Measurements from ENCODE around the gene ACIN1.

ACIN1 gene

DNA sequence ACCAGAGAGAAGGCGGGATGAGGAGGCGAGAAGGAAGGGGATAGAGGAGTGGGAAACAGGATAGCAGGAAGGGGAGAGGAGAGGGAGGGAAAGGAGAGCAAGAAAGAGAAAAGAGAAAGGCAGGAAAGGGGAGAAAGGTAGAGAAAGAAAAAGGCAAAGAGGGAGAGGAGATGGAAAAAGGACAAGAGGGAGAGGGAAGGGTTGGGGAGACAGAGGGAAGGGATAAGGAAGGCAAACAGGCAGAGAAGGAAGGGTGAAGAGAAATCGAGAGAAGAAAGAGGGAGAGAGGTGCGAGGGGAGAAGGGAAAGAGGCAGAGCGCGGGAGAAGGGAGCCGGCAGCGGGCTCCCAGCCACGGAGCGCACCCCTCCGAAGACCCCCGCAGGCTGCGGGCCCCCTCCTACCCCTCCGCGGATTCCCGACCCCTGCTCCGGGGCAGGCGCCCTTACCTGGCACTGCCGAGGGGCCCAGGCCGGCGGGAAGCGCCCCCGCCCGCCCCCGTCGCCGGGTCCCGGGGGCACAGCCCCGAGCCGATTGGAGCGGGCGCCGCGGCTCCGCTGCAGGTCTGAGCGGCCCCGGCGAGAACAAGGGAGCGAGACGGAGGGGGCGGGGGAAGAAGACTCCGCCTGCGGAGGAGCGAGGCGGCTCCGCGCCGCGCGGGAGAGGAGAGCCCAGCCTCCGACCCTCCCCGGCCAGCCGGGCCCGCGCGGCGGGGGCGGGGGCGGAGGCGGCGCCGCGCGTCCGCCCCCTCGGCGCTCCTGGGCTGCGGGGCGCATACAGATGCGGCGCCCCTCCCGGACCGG, 37.8 kb downstream of the ACIN1 start, which contains the start of gene CDH24:
TSS of gene CDH24 (minus strand) at position 565 of the 801 bp plus-strand sequence. CDS start 1,787 bp downstream, outside the sequence.
- no peak for DNase-seq

DNA sequence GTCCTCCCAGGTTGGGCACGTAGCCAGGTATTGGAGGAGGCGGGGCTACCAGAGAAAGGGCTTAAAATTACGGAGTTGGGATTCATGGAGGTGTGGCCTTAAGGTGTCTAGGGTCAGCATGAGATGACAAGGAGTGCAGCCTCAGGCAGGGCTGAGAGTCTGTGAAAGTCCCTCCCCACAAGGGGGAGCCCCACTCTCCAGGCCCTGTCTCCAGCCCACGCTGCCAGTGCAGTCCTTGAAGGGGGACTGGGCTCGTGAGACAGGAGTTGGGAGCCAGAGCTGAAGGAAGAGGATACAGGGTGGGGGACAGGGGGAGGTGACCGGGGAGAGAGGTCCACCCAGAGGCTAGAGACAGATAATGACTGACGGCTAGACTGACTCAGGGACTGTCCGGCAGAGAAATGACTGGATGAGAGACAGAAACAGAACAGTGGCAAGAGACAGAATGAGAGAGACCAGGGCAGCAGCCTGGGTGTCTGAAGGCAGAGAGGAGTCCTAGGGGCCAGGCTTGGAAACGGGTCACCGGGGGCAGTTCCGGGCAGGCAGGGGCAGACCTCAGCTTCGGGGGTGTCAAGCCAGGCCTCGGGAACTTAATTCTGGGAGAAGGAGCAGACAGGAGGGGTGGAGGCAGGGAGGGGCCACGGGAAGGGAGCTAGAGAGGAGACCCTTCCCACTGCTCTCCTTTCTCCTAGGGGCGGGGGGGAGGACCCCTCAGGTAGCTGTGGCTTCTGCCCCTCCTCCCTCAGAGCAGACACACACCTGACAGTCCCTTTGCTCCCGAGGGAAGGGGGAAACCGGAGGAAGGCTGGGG, 38.6 kb downstream of the ACIN1 start:
- no peak for DNase-seq

DNA sequence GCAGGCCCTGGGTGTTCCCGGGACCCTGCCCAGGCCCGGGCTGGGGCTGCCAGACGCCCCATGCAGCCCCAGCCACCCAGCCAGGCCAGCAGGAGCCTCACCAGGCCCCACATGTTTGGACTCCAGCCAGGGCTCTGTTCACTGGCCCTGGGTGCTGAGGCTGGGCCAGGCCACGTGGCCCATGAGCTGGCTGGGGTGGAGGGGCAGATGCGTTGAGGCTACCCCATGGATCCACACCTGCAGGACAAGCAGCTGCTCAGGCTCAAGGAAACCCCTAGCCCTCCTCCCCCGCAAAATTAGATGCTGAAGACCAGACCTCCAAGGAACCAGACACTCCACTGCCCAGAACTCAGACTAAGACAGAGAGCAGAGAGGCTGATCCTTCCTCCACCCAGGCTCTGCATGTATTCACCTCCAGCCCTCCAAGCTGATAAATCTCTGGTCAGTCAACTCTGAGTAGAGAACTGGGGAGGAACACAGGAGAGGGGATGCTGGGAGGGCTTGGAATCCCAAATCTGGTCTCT, 39.3 kb downstream of the ACIN1 start:
- DNase-seq = no peak

DNA sequence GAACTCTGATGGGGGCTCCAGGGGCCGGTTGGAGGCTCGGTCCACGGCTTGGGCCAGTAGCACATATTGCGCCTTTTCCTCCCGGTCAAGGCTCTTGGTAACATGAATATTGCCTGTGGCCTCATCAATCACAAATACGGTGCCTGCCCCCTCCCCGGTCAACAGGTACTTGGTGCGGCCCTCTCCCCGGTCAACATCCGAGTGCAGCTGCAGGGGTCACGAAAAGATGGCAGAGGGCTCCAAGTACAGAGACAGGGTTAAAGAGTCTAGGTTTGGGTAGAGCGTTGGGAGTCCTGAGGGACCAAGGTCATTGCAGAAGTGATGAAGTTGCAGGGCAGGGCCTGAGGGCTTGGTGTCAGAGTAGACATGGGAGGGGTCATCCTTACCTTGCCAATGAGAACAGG, 39.8 kb downstream of the ACIN1 start:
- DNase-seq = no peak

DNA sequence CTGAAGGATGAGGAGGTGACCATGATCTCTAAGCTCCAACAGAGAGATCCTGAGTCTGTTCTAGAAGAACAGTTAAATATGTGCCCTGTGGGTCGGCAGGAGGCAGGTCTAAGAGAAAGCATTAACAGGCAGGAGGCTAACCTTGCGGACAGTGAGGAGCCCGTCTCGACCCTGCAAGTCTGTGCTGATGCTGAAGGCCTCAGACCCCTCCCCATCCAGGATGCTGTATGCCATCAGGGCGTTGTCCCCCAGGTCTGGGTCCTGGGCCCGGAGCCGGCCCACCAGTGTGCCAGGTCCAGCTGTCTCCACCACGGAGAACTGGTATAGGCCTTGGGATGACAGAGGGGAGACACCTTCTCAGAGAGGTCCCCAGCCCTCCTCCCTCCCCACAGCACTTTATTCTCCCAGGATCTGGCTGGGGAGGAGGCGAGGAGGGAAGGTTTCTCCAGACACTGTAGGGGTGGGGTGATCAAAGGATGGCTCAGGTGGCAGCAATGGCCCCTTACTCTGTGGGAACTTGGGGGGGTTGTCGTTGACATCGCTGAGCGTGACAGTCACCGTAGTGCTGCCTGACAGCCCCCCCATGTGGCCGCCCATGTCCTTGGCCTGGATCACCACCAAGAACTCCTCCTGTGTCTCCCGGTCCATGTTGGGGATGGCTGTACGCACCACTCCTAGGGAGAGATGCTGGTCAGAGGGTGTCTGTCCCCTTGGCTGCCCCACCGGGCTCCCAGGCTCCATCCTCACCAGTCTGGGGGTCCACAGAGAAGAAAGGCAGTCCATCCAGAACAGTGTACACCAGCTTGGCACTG, 40.7 kb downstream of the ACIN1 start:
- no peak for DNase-seq

DNA sequence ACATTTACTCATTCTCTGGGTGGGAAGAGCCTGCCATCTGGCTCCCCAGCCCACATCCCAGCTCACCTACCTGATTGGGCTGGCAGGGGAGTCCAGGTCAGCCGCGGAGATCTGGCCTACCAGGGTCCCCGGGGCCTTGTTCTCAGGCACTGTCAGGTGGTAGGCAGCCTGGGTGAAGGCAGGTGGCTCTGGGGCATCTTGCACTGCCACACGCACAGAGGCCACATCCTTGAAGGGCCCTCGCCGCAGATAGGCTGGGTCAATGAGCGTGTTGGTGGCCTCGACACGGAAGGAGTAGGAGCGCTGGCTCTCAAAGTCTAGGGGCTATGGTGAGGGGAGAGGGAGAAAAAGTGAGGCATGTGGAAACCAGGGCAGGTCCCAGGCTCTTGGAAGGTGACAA, 41.5 kb downstream of the ACIN1 start:
- DNase-seq = no peak

DNA sequence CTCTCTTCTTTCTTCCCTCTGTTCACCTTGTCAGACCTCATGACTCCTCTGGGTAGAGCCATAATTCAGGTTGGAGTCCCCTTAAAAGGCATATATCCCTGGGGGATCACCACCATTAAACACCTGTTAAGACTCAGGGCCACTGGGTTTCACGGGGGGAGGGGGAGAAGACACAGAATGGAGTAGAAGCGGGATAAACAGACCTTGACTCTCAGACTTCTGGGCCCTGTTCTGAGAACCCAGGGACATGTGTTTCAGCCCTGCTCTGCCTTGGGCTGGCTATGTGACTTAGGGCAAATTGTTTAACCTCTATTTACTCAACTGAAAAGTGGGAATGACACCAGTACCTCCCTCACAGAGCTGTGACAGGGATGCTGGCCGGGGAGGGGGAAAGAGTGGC, 42.3 kb downstream of the ACIN1 start:
- DNase-seq = no peak

DNA sequence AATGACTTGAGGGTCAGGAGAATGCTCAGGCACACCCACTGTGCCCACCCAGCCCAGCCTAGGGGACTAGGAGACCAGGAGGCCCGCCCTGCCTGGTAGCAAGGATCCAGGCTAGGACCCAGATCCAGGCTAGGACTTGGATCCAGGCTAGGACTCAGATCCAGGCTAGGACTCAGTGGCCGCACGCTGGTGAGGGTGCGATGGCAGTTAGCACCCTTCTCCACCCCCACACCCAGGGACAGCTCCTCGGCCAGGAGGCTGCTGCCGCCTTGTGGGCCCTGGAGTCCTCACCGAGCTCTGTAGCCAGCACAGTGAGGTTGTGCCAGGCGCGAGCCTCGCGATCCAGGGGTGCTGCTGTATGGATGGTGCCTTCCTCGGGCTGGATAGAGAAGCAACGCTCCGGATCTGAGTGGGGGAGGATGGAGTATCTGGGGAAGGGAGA, 42.7 kb downstream of the ACIN1 start:
- DNase-seq = no peak

DNA sequence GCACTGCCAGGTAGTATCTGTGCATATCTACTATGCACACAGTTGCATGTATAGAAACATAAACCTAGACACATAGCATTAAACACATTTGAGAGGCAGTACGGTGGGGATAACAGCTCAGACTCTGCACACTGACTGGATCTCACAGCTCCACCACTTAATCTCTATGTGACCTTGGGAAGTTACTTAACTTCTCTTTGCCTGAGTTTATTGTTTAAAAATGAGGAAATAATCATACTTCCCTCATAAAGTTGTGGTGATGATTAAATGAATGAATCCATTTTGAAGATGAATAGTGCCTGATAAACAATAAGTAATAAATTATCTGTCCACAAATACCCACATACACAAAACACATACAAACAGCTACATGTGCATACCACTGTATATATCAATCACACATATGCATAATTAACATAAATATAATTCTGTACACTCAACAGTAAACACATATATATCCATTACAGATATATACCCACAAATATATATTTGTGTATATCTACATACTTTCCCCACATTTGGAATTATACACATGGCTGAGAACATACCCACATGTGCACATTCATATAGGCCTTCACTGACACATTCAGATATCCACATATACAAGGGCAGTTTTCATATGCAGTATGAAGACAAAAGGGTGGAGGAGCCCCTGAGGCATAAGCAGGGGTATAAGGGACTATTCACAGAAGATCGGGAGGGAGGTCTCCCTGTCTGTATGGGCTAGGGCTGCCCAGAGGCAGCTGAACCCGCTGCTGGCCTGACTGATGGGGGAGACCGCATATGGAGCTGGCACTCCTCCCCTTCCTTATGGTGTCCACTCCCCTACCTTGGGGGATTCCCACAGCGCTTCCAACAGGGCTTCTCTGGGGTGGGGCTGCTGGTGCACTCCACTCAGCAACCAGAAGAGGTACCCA, 43.5 kb downstream of the ACIN1 start:
- DNase-seq = no peak

DNA sequence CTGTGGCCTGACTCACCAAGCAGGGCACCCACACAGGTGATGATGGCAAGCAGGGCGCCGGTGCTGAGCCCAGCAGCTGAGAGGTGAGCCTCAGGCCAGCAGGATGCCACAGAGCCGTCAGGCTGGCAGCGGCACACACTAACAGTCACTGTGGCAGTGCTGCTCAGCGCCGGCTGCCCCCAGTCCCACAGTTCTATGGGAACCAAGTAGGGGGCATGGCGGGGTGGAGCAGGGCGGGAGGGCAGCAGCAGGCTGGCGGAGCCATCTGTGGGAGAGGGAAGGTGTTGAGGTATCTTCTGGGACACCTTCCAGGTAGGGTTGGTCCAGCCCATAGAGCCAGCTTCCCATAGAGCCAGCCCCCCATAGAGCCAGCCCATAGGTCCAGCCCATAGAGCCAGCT, 45.9 kb downstream of the ACIN1 start:
- DNase-seq = no peak

DNA sequence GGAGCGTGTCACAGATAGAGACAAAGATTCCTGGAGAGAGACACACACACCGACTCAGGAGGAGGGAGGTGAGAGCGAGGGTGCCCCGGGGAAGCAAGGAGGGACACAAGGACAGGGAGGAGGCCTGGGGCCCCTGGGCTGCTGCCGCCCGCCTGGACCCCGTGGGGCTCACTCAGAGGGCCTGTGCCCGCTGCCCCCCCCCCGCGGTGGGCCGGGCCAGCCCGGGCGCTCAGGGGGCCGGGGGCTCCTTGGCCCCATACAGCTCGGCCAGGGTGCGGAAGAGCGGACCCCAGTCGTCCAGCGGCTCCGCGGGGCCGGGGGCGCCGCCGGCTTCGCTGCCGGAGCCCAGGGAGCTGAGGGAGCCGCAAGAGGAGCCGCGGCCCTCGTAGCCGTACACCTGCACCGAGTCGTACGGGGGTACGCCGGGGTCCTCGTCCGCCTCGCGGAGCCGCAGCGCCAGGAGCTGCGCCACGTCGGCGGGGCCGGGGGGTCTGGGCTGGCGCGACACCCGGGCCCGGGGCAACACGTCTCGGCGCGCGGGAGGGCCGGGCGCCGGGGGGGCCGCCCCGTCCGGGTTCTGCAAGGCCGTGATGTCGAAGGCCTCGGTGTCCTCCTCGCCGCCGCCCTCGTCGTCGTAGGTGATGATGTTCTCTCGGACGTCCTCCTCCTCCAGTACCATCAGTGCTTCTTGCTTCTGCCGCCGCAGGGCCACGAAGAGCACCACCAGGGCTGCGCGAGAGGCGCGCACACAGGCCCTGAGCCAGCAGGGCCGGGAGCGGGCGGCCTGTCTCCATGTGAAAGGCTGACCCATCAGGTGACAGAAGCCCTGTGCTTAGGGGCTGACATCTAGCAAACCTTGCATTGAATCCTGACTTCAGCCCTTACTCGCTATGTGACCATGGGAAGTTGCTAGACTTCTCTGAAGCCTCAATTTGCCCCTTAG, 46.9 kb downstream of the ACIN1 start:
- no peak for DNase-seq

DNA sequence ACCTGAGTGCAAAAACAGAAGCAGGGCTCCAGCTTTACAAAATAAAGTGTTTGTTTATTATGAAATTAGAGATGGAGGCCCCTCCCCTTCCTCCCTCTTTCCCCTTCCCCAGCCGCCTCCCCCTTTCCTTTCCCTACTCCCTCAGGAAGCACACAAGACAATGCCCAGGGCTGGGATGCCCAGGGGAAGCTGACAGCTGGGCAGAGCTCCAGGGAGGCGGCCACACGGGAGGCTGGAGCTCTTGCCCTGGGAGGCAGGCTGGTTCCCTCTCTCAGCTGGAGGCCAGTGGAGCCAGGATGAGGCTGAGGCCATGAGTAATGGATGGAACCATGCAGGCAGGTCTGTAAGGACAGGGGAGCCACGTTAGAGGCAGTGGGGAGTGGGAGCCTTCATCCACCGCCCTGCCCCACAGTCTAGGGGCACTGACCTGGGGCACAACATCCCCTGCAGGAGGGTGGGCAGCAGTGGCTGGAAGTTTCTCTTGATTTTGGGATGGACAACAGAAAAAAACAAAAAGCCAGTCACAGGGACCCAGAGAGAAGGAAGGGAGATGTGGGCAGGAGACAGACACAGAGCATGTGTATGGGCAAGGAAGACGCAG, 47.8 kb downstream of the ACIN1 start:
- no peak for DNase-seq

DNA sequence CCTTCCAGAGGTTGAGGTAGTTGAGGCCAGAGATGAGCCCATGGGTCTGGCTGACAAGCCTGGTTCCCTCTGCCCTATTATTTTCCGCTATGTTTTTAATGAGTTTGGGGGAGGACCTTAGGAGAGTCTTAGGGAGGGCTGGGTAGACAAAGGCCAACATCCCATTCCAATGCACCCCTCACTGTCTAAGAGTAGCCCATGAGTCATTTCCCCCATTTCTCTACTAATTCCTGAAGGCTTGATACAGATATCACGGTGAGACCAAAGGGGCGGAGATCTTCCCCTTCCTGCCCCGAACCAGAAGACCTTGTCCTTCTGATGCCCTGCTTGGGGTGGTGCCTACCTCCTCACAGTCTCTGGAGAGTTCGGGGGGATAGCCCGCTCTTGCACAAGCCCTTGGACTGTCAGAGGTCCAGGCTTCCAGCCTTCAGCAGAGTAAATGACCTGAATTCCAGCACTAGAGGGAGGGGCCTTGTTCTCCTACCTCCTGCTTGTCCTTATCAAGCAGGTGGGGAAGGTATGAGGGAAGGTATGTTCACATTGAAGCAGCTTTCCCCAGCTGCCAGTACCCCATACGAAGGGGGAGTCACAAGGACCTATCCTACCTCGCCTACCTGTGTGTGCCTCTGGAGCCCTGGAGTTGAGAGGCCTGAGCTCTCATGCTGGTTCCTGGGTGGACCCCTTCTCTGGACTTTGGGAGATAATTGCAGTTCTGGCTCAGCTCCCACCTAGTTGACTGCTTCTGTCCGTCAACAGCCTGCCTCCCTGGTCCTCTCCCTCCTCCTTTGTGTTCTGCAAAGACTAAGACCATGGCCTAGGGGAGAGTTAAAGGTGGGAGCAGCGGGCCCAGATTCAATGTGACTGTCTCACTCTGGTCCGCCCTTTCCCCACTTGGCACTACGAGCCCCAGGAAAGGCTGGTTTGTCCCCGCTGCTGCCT, 49.2 kb downstream of the ACIN1 start:
- no peak for DNase-seq

DNA sequence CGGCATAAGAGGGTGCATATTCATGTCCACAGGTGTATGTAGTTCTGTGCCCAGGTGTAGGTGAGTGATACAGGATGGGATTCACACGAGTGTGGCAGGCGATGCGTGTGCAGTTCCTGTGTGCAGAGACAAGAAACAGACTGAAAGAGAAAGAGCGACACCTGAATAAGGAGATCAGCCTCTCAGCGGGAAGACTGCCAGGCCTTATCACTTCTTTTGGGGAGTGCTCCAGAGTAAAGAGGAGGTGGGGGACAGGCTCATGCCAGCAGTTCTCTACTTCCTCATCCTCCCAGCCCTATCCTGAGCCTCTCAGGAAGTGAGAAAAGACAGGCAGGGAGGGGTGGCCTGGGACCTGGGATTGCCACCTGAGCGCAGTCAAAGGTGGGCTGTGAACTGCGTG, 50.1 kb downstream of the ACIN1 start:
- no peak for DNase-seq

DNA sequence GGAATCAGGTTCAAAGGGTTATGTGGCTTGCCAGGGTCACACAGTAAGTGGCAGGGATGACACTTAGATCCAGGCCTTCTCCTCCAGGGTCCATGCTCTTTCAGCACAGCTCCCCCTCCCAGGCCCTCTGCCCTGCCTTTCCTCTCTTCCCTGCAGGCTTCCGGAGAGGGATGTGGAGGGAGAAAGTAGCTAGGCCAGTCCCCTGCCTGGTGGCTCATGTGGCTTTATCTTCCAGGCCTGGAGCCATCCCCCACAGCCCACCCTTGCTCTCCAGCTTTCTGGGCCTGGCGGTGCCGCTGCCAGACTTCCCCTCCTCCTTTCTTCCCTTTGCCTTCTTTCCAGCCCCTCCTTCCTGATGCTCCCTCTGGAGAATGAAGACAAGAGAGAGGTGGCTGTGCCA, 51.2 kb downstream of the ACIN1 start:
- DNase-seq = no peak

DNA sequence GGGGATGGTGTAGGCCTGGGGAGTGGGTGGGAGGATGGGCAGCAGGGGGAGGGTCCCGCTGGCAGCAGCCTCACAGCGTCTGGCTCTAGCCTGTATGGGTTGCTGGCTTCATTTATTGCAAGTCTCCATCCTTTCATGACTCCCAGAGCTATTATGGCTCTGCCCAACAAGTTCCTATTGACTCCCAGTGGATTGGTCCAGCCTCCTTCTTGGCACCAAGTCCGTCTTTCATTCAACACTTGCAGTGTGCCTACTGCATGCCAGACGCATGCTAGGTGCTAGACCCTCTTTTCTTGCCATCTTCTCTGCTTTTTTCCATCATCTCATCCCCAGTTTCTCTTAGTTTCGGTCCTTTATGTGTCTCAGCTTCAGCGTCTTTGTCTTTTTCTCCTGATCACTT, 51.8 kb downstream of the ACIN1 start:
- no peak for DNase-seq

DNA sequence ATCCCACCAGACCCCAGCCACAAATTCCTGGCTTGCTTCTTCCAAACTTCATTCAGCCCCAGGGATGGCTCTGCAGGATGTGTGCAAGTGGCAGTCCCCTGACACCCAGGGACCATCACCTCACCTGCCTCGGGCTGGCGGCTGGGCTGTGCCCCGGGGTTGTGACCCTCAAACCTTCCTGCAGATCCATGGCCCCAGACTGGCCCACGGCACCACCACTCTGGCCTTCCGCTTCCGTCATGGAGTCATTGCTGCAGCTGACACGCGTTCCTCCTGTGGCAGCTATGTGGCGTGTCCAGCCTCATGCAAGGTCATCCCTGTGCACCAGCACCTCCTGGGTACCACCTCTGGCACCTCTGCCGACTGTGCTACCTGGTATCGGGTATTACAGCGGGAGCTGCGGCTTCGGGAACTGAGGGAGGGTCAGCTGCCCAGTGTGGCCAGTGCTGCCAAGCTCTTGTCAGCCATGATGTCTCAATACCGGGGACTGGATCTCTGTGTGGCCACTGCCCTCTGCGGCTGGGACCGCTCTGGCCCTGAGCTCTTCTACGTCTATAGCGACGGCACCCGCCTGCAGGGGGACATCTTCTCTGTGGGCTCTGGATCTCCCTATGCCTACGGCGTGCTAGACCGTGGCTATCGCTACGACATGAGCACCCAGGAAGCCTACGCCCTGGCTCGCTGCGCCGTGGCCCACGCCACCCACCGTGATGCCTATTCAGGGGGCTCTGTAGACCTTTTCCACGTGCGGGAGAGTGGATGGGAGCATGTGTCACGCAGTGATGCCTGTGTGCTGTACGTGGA, 52.6 kb downstream of the ACIN1 start, which contains the start of gene PSMB11:
TSS of gene PSMB11 (plus strand) at position 51 of the 804 bp plus-strand sequence. CDS start at position 65, 14 bp downstream.
- DNase-seq = no peak

DNA sequence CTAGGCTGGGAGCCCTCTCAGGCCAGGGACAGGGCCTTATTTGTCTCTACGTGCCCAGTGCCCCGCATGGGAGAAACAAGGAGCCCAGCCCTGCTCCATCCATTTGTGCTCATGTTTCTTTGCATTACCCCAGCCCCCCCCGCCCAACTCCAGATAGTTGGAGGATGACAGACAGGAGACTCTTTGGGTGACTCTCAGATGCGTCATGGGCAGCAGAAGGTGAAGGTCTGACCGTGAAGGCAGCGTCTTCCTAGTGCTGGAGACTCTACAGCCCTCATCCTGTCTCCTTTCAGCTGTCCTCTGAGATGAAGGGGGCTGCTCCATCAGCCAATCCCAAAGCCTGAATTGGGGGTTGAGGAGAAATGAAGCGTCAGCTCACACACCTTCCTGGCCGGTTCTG, 53.2 kb downstream of the ACIN1 start:
- no peak for DNase-seq
